ENCODE measurements around the gene HS3ST3B1. TPM values are rescaled to one million over a fixed set of nuclear protein-coding genes. Genes with fewer than 3 reads are reported as not detected.

HS3ST3B1 gene
- total and polyA plus RNA-seq, 12 donors = 0.47 to 8.5 (median 3.3) TPM

DNA sequence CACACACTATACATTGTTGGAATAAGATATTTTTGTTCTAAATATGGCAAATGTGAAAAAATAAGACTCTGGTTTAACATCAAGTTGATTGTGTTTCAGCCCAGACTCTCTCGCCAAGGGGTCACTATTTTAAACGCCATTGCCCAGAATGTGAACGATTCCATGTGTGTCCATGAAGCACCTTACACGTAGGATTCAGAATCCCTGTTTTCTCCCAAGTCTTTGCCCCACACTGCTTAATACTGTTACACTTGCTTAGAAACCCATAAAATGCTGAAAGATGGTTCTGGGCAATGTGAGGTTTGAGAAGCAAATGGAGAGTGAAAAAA, 7.7 kb downstream of the HS3ST3B1 start:
- no peak for DNase-seq
- peak overlapping the region in 2 of 4 donors; percentile 49 to 56 for H3K4me3 ChIP-seq
- intact Hi-C loops (cut with DNase I) = no loop called here
- peak overlapping the region in 2 of 5 donors; percentile 38 to 54 for H3K27ac ChIP-seq
- no peaks in the 10 kb centered on the region for H3K9me3 ChIP-seq (replicated peaks in 1 of 3)
- H3K36me3 ChIP-seq (replicated peaks in 1 of 2) = no peaks in the 10 kb centered on the region
- 42 to 51% (median 43%) methylated on average over 4 of the region's 4 CpGs for WGBS, 4 donors
- no peaks in the 10 kb centered on the region for H3K27me3 ChIP-seq
- TF ChIP-seq, protein P1, sequence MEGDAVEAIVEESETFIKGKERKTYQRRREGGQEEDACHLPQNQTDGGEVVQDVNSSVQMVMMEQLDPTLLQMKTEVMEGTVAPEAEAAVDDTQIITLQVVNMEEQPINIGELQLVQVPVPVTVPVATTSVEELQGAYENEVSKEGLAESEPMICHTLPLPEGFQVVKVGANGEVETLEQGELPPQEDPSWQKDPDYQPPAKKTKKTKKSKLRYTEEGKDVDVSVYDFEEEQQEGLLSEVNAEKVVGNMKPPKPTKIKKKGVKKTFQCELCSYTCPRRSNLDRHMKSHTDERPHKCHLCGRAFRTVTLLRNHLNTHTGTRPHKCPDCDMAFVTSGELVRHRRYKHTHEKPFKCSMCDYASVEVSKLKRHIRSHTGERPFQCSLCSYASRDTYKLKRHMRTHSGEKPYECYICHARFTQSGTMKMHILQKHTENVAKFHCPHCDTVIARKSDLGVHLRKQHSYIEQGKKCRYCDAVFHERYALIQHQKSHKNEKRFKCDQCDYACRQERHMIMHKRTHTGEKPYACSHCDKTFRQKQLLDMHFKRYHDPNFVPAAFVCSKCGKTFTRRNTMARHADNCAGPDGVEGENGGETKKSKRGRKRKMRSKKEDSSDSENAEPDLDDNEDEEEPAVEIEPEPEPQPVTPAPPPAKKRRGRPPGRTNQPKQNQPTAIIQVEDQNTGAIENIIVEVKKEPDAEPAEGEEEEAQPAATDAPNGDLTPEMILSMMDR (IDR thresholded peaks at IDR 0.05) = no peak
- TF ChIP-seq POLR2A (IDR thresholded peaks at IDR 0.05) = no peak
- peaks cover 4 to 15% of the 10 kb centered on the region in 2 donors for H3K4me1 ChIP-seq (replicated peaks in 1 of 2)

DNA sequence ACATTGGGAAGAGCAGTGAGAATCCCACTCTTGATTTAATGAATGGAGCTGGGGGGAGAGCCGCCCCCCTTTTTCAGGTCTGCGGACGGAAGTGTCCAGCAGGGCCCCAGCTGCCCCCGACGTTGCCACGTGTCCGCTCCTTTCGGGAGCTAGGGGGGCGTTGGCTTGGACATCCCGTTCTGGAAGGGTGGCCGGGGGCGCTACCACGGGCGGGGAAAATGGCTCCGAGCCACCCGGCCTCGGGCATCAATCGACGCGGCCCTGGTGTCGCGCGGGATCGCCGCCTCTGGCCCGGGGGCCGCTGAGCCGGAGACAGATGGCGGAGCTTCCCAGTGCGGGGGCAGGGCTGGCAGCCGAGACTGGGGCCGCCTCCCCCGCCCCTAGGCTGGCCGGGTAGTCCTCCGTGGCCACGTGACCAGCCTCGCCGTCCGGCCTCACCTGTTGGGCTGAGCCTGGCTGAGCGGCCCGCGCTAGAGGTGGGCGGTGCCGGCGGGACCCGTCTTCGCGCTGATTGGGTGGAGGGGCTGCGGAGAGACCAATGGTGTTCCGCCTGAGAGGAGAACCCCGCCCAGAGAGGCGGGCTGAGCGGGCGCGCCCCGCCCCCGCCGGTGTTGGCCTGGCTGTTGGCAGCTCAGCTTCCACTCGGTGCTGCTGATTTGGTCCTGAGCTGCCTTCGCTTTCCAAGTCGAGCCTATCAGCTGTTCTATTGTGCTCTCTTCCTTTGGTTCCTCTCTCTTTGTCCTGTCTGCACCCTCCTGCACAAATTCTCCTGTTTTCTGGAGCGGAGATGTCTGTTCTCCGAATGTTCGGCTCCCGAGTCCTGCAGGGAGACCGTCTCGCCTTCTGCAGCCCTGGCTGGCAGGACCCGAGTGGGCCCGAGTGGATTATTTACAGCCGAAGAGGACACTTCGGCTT, 8.3 kb downstream of the HS3ST3B1 start:
- Histone ChIP-seq H3K27me3 (no peaks in the 10 kb centered on the region), H3K36me3 (replicated peaks in 1 of 2) (no peaks in the 10 kb centered on the region), H3K4me3 (peak overlapping the region in 2 of 4 donors; percentile 49 to 56), H3K9me3 (replicated peaks in 1 of 3) (no peaks in the 10 kb centered on the region), H3K4me1 (replicated peaks in 1 of 2) (peaks cover 4 to 15% of the 10 kb centered on the region in 2 donors), H3K27ac (peak overlapping the region in 3 of 5 donors; percentile 23 to 54 (median 38))
- TF ChIP-seq, protein P1 (IDR thresholded peaks at IDR 0.05) = no peak
- peak in 1 of 2 donors; percentile 76 for TF ChIP-seq POLR2A (IDR thresholded peaks at IDR 0.05)
- intact Hi-C loops (cut with DNase I) = no loop called here
- WGBS, 4 donors = 3 to 10% (median 4%) methylated on average over 35 to 71 of the region's 71 CpGs
- peak; percentile 92 to 96 (median 93) for DNase-seq

DNA sequence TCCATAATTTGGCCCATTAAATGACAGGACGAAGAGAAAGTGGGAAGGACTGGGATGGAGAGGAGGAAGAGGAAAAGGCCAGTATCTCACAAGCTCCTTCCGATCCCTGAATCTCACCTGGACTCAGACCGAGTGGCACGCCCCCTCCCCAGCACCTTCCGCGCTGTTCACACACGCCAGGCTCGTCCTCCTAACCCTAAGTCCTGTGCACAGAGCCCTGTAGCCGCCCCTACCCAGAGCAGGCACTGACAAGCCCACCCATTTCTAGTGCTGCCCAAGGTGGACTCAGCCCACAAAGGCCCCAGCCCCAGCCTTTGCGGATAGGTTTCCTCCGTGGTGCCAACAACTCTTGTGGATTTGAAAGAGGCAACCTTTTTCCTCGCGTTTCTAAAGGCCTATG, 9.2 kb downstream of the HS3ST3B1 start:
- no peaks in the 10 kb centered on the region for H3K36me3 ChIP-seq (replicated peaks in 1 of 2)
- H3K4me1 ChIP-seq (replicated peaks in 1 of 2) = peaks cover 4 to 15% of the 10 kb centered on the region in 2 donors
- no peak for DNase-seq
- peak overlapping the region in 3 of 5 donors; percentile 23 to 51 (median 29) for H3K27ac ChIP-seq
- no peaks in the 10 kb centered on the region for H3K9me3 ChIP-seq (replicated peaks in 1 of 3)
- intact Hi-C loops (cut with DNase I) = no loop called here
- WGBS, 4 donors = 39 to 58% (median 46%) methylated on average over 13 of the region's 13 CpGs
- TF ChIP-seq, protein P1 (IDR thresholded peaks at IDR 0.05) = no peak
- TF ChIP-seq POLR2A (IDR thresholded peaks at IDR 0.05) = no peak
- H3K27me3 ChIP-seq = no peaks in the 10 kb centered on the region
- peak overlapping the region in 2 of 4 donors; percentile 49 to 56 for H3K4me3 ChIP-seq

DNA sequence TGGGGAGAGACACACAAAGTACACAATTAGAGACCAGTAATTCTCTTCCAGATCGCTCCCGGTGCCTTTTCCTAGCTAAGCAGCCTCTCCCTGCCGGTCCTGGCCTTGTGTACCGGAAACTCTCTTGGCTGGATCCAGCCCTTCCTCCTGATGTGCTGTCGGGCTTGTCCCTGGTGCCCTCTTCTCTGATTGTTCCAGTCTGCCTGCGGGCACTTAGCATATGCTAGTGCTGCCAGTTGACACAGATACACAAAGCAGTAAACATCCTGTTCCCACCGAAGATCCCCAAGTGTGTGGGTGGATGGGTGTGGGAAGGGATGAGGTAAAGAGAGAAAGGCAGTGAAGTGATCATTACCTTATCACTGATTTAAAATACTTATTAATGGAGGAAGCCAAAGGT, 9.7 kb downstream of the HS3ST3B1 start:
- Histone ChIP-seq H3K9me3 (replicated peaks in 1 of 3) (no peaks in the 10 kb centered on the region), H3K4me3 (no peak overlapping the region), H3K27ac (peak overlapping the region in 2 of 5 donors; percentile 23 to 51), H3K4me1 (replicated peaks in 1 of 2) (peaks cover 4 to 15% of the 10 kb centered on the region in 2 donors), H3K27me3 (no peaks in the 10 kb centered on the region), H3K36me3 (replicated peaks in 1 of 2) (no peaks in the 10 kb centered on the region)
- intact Hi-C loops (cut with DNase I) = no loop called here
- peak in 6 of 7 donors; percentile 35 to 69 (median 42) for DNase-seq
- TF ChIP-seq POLR2A (IDR thresholded peaks at IDR 0.05) = no peak
- TF ChIP-seq, protein P1 (IDR thresholded peaks at IDR 0.05) = no peak
- 33 to 42% (median 37%) methylated on average over 7 of the region's 7 CpGs for WGBS, 4 donors
